ENCODE data around the gene NKX1-2.

DNA sequence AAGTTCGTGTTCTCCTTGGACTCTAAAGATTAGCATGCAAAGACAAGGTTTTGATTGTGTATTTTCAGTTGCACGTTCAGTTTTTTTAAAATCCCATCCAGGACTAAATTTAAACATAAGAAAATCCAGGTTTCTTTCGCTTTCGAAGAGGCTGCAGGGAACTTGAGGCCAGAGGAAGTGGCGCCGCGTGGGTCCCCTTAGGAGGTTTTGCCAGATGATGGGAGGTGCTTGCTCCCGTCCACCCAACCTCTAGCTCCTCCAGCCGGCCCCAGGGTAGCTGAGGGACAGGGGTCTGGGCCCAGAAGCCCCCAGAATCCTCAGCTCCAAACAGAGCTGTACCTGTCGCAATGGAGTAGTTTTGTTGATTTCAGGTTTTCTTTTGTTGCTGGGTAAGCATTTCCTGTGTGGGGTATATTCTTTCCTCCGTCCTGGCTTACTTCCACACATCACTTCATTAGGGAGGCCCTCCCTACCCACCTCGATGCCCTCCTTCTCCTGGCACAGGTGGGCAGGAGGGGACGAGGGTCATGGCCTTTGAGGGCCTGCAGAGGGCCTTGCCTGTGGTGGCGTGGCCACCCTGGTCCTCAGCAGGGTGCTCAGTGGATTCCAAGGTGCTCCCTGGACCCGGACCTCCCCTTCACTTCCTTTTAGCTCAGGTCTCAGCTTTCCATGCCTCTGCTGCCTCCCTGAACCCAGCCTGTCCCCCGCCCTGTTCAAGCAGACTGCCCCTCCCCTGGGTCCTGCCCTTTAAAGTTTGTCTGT, 44.4 kb upstream of the NKX1-2 start:
- TF ChIP-seq YY1 (IDR thresholded peaks at IDR 0.05; ENCODE audit: insufficient read depth, insufficient read length) (no peak), ZNF274 (IDR thresholded peaks at IDR 0.05; ENCODE audit: low read depth, low read length) (no peak)
